ENCODE data around the gene C1orf232.

Gene C1orf232

DNA sequence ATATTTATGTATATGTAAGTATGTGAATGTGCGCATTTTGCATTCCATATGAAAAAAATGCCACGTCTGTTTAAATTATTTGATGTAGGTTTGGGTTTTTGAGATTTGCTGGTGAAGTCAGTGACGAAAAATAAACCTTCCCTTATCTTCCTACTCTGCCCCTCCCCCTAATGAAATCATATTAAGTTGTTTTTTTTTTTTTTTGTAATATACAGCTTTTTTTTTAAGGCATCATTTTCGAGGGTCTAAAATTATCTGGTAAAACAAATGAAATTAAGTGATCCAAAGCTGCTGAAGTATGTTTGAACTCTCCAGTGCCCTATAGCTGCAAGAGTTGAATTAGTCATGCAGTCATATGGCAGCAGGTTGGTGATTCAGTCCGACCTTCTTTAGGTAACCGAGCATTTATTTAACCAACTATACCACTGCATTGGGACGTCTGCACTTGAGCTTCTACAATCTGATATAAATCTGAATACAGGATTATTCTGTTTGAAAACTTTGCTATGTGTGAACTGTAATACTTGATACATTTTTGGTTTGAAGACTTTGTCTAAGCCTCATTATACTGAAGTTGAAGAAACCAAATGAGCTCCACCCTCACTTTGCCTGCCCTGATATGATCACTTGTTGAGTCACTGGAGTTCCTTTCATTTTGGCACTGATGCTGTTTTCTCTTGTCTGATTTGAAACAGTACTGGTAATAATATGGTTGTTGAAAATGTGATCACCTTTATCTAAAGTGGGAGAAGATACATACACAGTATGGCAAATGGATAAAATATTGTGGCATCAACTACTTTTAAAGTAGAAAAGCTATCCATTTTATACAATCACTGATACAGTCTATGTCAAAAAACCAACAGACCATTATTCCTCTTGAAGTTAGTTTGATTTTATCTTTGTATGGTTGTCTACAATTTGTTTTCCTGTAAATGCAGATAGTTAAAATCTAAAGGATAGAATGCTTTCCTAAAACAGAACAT is 45.5 kb downstream of the C1orf232 start:
- no peak for FAIRE-seq

DNA sequence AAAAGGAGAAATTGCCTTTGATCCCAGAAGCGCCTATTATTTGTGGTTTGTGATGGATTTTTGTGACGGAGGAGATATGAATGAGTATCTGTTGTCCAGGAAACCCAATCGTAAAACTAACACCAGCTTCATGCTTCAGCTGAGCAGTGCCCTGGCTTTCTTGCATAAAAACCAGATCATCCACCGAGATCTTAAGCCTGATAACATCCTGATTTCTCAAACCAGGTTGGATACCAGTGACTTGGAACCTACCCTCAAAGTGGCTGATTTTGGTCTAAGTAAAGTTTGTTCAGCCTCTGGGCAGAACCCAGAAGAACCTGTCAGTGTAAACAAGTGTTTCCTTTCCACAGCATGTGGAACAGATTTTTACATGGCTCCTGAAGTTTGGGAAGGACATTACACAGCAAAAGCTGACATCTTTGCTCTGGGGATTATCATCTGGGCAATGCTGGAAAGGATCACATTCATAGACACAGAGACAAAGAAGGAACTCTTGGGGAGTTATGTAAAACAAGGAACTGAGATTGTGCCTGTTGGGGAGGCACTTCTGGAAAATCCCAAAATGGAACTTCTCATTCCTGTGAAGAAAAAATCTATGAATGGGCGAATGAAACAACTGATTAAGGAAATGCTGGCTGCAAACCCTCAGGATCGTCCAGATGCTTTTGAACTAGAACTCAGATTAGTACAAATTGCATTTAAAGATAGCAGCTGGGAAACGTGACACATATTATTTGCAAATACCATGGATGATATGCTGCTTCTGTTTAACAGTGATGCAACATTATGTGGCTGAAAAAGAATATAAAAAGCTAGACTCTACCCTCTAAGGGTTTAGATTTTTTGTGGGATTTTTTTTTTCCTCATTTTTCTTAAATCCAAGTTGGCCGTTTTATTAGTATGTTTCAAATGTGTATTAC is 46.6 kb downstream of the C1orf232 start:
- no peak for FAIRE-seq

DNA sequence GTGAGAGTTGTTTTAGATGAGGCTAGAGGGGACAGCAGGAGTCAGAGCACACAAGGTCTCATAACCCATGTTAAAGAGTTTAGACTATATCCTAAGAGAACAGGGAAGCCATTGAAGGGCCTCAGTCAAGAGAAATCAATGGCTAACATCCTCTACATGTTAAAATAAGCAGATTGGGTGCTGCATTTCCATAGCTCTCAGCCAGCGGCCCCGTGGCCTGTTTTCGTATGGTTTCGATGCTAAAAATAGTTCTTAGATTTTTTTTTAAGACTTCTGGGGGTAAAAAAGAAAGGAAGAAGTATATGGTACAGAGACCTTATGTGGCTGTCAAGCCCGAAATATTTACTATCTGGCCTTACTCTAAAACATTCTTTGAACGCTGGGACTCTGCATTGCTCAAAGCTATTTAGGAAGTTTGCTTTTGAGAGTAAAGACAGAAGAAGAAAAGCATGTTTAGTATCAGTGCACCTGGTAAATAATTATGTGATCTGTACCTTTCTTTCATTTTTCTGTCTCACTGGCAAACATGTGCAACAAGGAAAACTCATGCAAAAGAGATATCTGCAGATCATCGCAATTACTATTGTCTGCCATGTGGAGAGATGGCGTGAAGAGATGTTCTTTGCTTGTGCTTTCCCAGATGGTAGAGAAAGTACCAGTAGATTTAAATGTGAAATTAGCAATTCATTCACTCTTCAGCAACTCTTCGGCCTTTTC is 48.7 kb downstream of the C1orf232 start:
- no peak for FAIRE-seq

DNA sequence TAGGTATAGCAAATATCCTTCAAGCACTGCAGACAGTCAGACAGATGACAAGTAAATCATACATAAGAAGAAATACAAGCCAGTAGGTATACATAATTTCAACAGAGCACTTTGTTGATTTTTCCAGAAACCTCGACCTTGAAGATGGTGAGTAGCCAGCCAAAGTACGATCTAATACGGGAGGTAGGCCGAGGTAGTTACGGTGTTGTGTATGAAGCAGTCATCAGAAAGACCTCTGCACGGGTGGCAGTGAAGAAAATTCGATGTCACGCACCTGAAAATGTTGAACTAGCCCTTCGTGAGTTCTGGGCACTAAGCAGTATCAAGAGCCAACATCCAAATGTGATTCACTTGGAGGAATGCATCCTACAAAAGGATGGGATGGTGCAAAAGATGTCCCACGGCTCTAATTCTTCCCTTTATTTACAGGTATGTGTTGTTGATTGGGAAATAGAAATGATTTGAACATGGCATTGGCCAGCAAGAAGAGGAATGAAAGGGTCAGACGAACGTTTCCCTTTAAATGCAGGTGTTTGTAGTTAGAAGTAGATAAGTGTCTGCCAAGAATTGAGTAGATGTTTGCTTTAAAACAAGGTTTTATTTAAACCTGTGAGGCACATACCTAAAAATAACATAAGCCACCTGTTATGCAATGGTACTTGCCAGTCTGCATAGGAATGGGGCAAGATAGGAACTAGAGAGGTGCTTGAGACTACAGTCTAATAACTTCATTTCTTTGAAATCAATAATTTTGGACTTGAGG is 54.4 kb downstream of the C1orf232 start:
- FAIRE-seq, result no peak

Measured in TTC549 (cell line).